Peyer's patch (tissue), 4 donors: Measurements from ENCODE around the gene RELN. TPM values are rescaled to one million over a fixed set of nuclear protein-coding genes. Genes with fewer than 3 reads are reported as not detected.

Experiments used
- DNase-seq, 3 donors: peaks; one replicate each; pipeline ENCODE4 v3.0.0-alpha.2; 2017 to 2019
- H3K27ac ChIP-seq, 4 donors: fragments of 200-600 bp; sonication (generic); one replicate each; pipeline ENCODE4 v1.5.1; 2016 to 2019
- H3K27me3 ChIP-seq, 2 donors: fragments of 200-600 bp; sonication (generic); one replicate each; pipeline ENCODE4 v1.5.1; 2019
- H3K36me3 ChIP-seq, 3 donors: fragments of 200-600 bp; sonication (generic); one replicate each; pipeline ENCODE4 v1.5.1; 2016 to 2019
- H3K4me1 ChIP-seq, 4 donors: fragments of 200-600 bp; sonication (generic); one replicate each; pipeline ENCODE4 v1.5.1; 2016 to 2019
- H3K4me3 ChIP-seq, 4 donors: fragments of 200-600 bp; sonication (generic); 1 replicate in 3 of 4; 2 replicates in 1 of 4; pipeline ENCODE4 v1.5.1; 2016 to 2019; ENCODE audit warnings: mild to moderate bottlenecking in 1 of 4
- H3K9me3 ChIP-seq, 4 donors: fragments of 200-600 bp; sonication (generic); one replicate each; pipeline ENCODE4 v1.5.1; 2016 to 2019; ENCODE audit warnings: mild to moderate bottlenecking in 1 of 4
- CTCF ChIP-seq, 6 experiments: fragments of 450-650 bp in 4 of 6; fragments of 200-600 bp in 2 of 6; sonication (generic) in 1 of 6; IDR thresholded peaks; one replicate each; pipeline ENCODE4 v1.5.1; 2017 to 2019; ENCODE audit warnings: antibody characterized with exemption in 6 of 6, mild to moderate bottlenecking in 3 of 6, moderate library complexity in 1 of 6
- POLR2A ChIP-seq, 2 donors: fragments of 450-650 bp; IDR thresholded peaks; one replicate each; pipeline ENCODE4 v1.5.1; 2017; ENCODE audit warnings: antibody characterized with exemption in 2 of 2, mild to moderate bottlenecking in 2 of 2, moderate library complexity in 2 of 2
- total RNA-seq, 4 donors: library from RNA; depleted of rRNA; stranded (reverse); fragments of >200 nt; gene quantifications; one replicate each; pipeline ENCODE4 v1.1.0, GENCODE V29; 2016

RELN gene
- total RNA-seq, 4 donors from 2014 or later: 1.7 to 3.9 (median 3.2) TPM

- Histone ChIP-seq H3K4me3 (no peak overlapping the region), H3K9me3 (no peaks in the 10 kb centered on the region), H3K27ac (no peak overlapping the region), H3K4me1 (no peaks in the 10 kb centered on the region), H3K36me3 (no peaks in the 10 kb centered on the region), H3K27me3 (no peaks in the 10 kb centered on the region)
- TF ChIP-seq POLR2A (IDR thresholded peaks at IDR 0.05) (no peak), CTCF (IDR thresholded peaks at IDR 0.05) (no peak)
- no peak for DNase-seq
These were observed 22.7 kb downstream of the RELN start for GRCh38 chr7:103966593-103967277.

- TF ChIP-seq CTCF (IDR thresholded peaks at IDR 0.05) (no peak), POLR2A (IDR thresholded peaks at IDR 0.05) (no peak)
- no peak overlapping the region for H3K4me3 ChIP-seq
- H3K27me3 ChIP-seq: no peaks in the 10 kb centered on the region
- no peaks in the 10 kb centered on the region for H3K4me1 ChIP-seq
- no peak overlapping the region for H3K27ac ChIP-seq
- H3K36me3 ChIP-seq: no peaks in the 10 kb centered on the region
- no peaks in the 10 kb centered on the region for H3K9me3 ChIP-seq
- no peak for DNase-seq
These were observed 25.2 kb downstream of the RELN start for GRCh38 chr7:103964269-103964668.

- Histone ChIP-seq H3K27ac (no peak overlapping the region), H3K4me3 (no peak overlapping the region), H3K9me3 (no peaks in the 10 kb centered on the region), H3K36me3 (no peaks in the 10 kb centered on the region), H3K4me1 (no peaks in the 10 kb centered on the region), H3K27me3 (no peaks in the 10 kb centered on the region)
- no peak for DNase-seq
- TF ChIP-seq POLR2A (IDR thresholded peaks at IDR 0.05): no peak
These were observed 27.4 kb downstream of the RELN start for GRCh38 chr7:103962070-103962469.

GRCh38 chr7:103958284-103958818, 31.1 kb downstream of the RELN start:
- TF ChIP-seq POLR2A (IDR thresholded peaks at IDR 0.05) (no peak), CTCF (IDR thresholded peaks at IDR 0.05) (no peak)
- H3K4me3 ChIP-seq: no peak overlapping the region
- H3K27ac ChIP-seq: no peak overlapping the region
- H3K27me3 ChIP-seq: no peaks in the 10 kb centered on the region
- DNase-seq: no peak
- no peaks in the 10 kb centered on the region for H3K36me3 ChIP-seq
- H3K4me1 ChIP-seq: no peaks in the 10 kb centered on the region
- no peaks in the 10 kb centered on the region for H3K9me3 ChIP-seq

GRCh38 chr7:103955985-103956384, 33.5 kb downstream of the RELN start:
- no peak for DNase-seq
- TF ChIP-seq CTCF (IDR thresholded peaks at IDR 0.05) (no peak), POLR2A (IDR thresholded peaks at IDR 0.05) (no peak)
- no peaks in the 10 kb centered on the region for H3K9me3 ChIP-seq
- H3K27me3 ChIP-seq: no peaks in the 10 kb centered on the region
- no peaks in the 10 kb centered on the region for H3K4me1 ChIP-seq
- no peak overlapping the region for H3K27ac ChIP-seq
- H3K36me3 ChIP-seq: no peaks in the 10 kb centered on the region
- H3K4me3 ChIP-seq: no peak overlapping the region

GRCh38 chr7:103952408-103952807, 37.0 kb downstream of the RELN start:
- H3K9me3 ChIP-seq: no peaks in the 10 kb centered on the region
- H3K36me3 ChIP-seq: no peaks in the 10 kb centered on the region
- TF ChIP-seq POLR2A (IDR thresholded peaks at IDR 0.05): no peak
- no peak for TF ChIP-seq CTCF (IDR thresholded peaks at IDR 0.05)
- H3K4me3 ChIP-seq: no peak overlapping the region
- no peak overlapping the region for H3K27ac ChIP-seq
- no peaks in the 10 kb centered on the region for H3K4me1 ChIP-seq
- H3K27me3 ChIP-seq: no peaks in the 10 kb centered on the region
- DNase-seq: no peak
